WTC11 (cell line): Measurements from ENCODE around the gene NBAS. TPM values are rescaled to one million over a fixed set of nuclear protein-coding genes. Genes with fewer than 3 reads are reported as not detected.

Experiments
- ATAC-seq: fragments of 200-7000 bp; cut with Tn5 transposase; 2 replicates; pipeline ENCODE4 v1.10.0; 2021; ENCODE audit warnings: mild to moderate bottlenecking, moderate library complexity
- CTCF ChIA-PET: fragments of 300-600 bp; sonication (Branson Sonifier 250); formaldehyde crosslinking; loops from one replicate; lab custom pipeline; 2021; ENCODE audit warnings: antibody characterized with exemption; lab: Charles Lee
- POLR2A ChIA-PET: fragments of 350-600 bp; sonication (Branson Sonifier 250); formaldehyde crosslinking; loops from one replicate; lab custom pipeline; 2021; ENCODE audit warnings: antibody characterized with exemption; lab: Charles Lee
- DNase-seq: peaks from one replicate; pipeline ENCODE4 v3.0.0; 2021; ENCODE audit warnings: low spot score
- H3K27ac Mint-ChIP-seq: 2 replicates; pipeline ENCODE4 v1.8.0; 2021; ENCODE audit warnings: mixed read lengths
- H3K27me3 Mint-ChIP-seq: 2 replicates; pipeline ENCODE4 v1.8.0; 2021; ENCODE audit warnings: low read depth, mild to moderate bottlenecking, moderate library complexity, mixed read lengths
- H3K36me3 Mint-ChIP-seq: 2 replicates; pipeline ENCODE4 v1.8.0; 2021; ENCODE audit warnings: mixed read lengths
- H3K4me1 Mint-ChIP-seq: 2 replicates; pipeline ENCODE4 v1.8.0; 2022; ENCODE audit warnings: mixed read lengths
- H3K4me3 Mint-ChIP-seq: 2 replicates; pipeline ENCODE4 v1.8.0; 2021; ENCODE audit warnings: mild to moderate bottlenecking, moderate library complexity, mixed read lengths
- H3K9me3 Mint-ChIP-seq: 2 replicates; pipeline ENCODE4 v1.8.0; 2021; ENCODE audit warnings: mixed read lengths
- ATF1 ChIP-seq: sonication (generic); formaldehyde crosslinking; IDR thresholded peaks from 2 replicates; pipeline ENCODE4 v1.8.1; 2023; ENCODE audit warnings: mild to moderate bottlenecking, moderate library complexity, missing genetic modification reagents
- CBFB ChIP-seq: sonication (generic); formaldehyde crosslinking; IDR thresholded peaks from 2 replicates; pipeline ENCODE4 v1.8.1; 2022; ENCODE audit warnings: mild to moderate bottlenecking, low read depth, missing genetic modification reagents
- CREM ChIP-seq: sonication (generic); formaldehyde crosslinking; IDR thresholded peaks from 2 replicates; pipeline ENCODE4 v1.8.1; 2022; ENCODE audit warnings: mild to moderate bottlenecking, missing genetic modification reagents, moderate library complexity
- EMX1 ChIP-seq: fragments of 250-450 bp; sonication (Bioruptor Pico); IDR thresholded peaks from 2 replicates; pipeline ENCODE4 v1.8.0; 2021; ENCODE audit warnings: mild to moderate bottlenecking
- FOXP1 ChIP-seq: sonication (generic); formaldehyde crosslinking; IDR thresholded peaks from 2 replicates; pipeline ENCODE4 v1.8.0; 2022; ENCODE audit warnings: missing genetic modification reagents, mild to moderate bottlenecking, moderate library complexity, borderline replicate concordance
- NFYB ChIP-seq: sonication (generic); formaldehyde crosslinking; conservative IDR thresholded peaks from 2 replicates; pipeline ENCODE4 v1.8.0; 2022; ENCODE audit warnings: low read depth, missing genetic modification reagents
- NR3C1 ChIP-seq: sonication (generic); formaldehyde crosslinking; conservative IDR thresholded peaks from 2 replicates; pipeline ENCODE4 v1.8.1; 2023; ENCODE audit warnings: low read depth, mild to moderate bottlenecking, missing genetic modification reagents
- SMAD4 ChIP-seq: sonication (generic); formaldehyde crosslinking; IDR thresholded peaks from 2 replicates; pipeline ENCODE4 v1.8.0; 2022; ENCODE audit warnings: mild to moderate bottlenecking, missing genetic modification reagents
- SP1 ChIP-seq: sonication (generic); formaldehyde crosslinking; conservative IDR thresholded peaks from 2 replicates; pipeline ENCODE4 v1.8.1; 2022; ENCODE audit warnings: missing genetic modification reagents
- TEAD1 ChIP-seq: sonication (generic); formaldehyde crosslinking; IDR thresholded peaks from 2 replicates; pipeline ENCODE4 v1.8.0; 2022; ENCODE audit warnings: mild to moderate bottlenecking, missing genetic modification reagents
- TEAD4 ChIP-seq: sonication (generic); formaldehyde crosslinking; IDR thresholded peaks from 2 replicates; pipeline ENCODE4 v1.8.0; 2022; ENCODE audit warnings: mild to moderate bottlenecking, missing genetic modification reagents
- TP53 ChIP-seq: sonication (generic); formaldehyde crosslinking; IDR thresholded peaks from 2 replicates; pipeline ENCODE4 v1.8.1; 2023; ENCODE audit warnings: mild to moderate bottlenecking, missing genetic modification reagents
- ZNF396 ChIP-seq: fragments of 250-450 bp; sonication (Bioruptor Pico); IDR thresholded peaks from 2 replicates; pipeline ENCODE4 v1.8.0; 2021; ENCODE audit warnings: mild to moderate bottlenecking, moderate library complexity, borderline replicate concordance
- total RNA-seq: library from RNA; stranded (reverse); gene quantifications from 3 replicates; pipeline ENCODE4 v1.2.3, GENCODE V29; 2021
- TF ChIP-seq, protein P1 (sequence below): sonication (generic); formaldehyde crosslinking; IDR thresholded peaks from 2 replicates; pipeline ENCODE4 v1.8.1; 2022; ENCODE audit warnings: mild to moderate bottlenecking, moderate library complexity, missing genetic modification reagents
- TF ChIP-seq, protein P2 (sequence below): fragments of 250-450 bp; sonication (Bioruptor Pico); IDR thresholded peaks from 2 replicates; pipeline ENCODE4 v1.9.0; 2021; ENCODE audit warnings: mild to moderate bottlenecking, borderline replicate concordance
- TF ChIP-seq, protein P3 (sequence below): sonication (generic); formaldehyde crosslinking; IDR thresholded peaks from 2 replicates; pipeline ENCODE4 v1.8.1; 2022; ENCODE audit warnings: low read depth, mild to moderate bottlenecking, moderate library complexity, missing genetic modification reagents, borderline replicate concordance
- TF ChIP-seq, protein P4 (sequence below): sonication (generic); formaldehyde crosslinking; IDR thresholded peaks from 2 replicates; pipeline ENCODE4 v1.8.1; 2023; ENCODE audit warnings: mild to moderate bottlenecking, missing genetic modification reagents, moderate library complexity
- TF ChIP-seq, protein P5 (sequence below): sonication (generic); formaldehyde crosslinking; IDR thresholded peaks from 2 replicates; pipeline ENCODE4 v1.8.0; 2023; ENCODE audit warnings: missing genetic modification reagents, mild to moderate bottlenecking, borderline replicate concordance
- TF ChIP-seq, protein P6 (sequence below): sonication (generic); formaldehyde crosslinking; IDR thresholded peaks from 2 replicates; pipeline ENCODE4 v1.8.0; 2022; ENCODE audit warnings: mild to moderate bottlenecking, missing genetic modification reagents
- TF ChIP-seq, protein P7 (sequence below): sonication (generic); formaldehyde crosslinking; IDR thresholded peaks from 2 replicates; pipeline ENCODE4 v1.8.0; 2022; ENCODE audit warnings: mild to moderate bottlenecking, missing genetic modification reagents
- TF ChIP-seq, protein P8 (sequence below): sonication (generic); formaldehyde crosslinking; conservative IDR thresholded peaks from 2 replicates; pipeline ENCODE4 v1.8.1; 2022; ENCODE audit warnings: mild to moderate bottlenecking, missing genetic modification reagents

Gene NBAS
- total RNA-seq, 1 experiment from 2014 or later, result 32.3 TPM

DNA sequence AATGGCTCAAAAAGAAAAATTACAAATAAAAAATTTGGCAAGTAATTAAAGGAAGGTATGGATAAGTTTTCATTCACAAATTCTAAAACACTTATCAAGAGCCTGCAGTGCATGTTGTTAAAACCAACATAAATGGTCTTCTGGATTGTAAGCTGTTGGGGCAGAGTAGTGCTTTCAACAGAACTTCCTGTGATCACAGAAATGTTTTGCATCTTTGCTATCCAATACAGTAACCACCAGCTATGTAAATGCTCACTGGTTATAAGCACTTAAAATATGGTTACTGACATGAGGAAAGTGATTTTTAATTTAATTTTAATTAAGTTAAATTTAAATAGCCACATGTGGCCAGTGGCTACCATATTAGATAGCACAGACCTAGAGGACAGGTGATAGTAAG, 133.1 kb downstream of the NBAS start:
- TF ChIP-seq FOXP1 (CRISPR knock-in tag), result no peak
- TF ChIP-seq, protein P1, sequence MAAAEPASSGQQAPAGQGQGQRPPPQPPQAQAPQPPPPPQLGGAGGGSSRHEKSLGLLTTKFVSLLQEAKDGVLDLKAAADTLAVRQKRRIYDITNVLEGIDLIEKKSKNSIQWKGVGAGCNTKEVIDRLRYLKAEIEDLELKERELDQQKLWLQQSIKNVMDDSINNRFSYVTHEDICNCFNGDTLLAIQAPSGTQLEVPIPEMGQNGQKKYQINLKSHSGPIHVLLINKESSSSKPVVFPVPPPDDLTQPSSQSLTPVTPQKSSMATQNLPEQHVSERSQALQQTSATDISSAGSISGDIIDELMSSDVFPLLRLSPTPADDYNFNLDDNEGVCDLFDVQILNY (CRISPR knock-in tag), result no peak
- TF ChIP-seq, protein P2, sequence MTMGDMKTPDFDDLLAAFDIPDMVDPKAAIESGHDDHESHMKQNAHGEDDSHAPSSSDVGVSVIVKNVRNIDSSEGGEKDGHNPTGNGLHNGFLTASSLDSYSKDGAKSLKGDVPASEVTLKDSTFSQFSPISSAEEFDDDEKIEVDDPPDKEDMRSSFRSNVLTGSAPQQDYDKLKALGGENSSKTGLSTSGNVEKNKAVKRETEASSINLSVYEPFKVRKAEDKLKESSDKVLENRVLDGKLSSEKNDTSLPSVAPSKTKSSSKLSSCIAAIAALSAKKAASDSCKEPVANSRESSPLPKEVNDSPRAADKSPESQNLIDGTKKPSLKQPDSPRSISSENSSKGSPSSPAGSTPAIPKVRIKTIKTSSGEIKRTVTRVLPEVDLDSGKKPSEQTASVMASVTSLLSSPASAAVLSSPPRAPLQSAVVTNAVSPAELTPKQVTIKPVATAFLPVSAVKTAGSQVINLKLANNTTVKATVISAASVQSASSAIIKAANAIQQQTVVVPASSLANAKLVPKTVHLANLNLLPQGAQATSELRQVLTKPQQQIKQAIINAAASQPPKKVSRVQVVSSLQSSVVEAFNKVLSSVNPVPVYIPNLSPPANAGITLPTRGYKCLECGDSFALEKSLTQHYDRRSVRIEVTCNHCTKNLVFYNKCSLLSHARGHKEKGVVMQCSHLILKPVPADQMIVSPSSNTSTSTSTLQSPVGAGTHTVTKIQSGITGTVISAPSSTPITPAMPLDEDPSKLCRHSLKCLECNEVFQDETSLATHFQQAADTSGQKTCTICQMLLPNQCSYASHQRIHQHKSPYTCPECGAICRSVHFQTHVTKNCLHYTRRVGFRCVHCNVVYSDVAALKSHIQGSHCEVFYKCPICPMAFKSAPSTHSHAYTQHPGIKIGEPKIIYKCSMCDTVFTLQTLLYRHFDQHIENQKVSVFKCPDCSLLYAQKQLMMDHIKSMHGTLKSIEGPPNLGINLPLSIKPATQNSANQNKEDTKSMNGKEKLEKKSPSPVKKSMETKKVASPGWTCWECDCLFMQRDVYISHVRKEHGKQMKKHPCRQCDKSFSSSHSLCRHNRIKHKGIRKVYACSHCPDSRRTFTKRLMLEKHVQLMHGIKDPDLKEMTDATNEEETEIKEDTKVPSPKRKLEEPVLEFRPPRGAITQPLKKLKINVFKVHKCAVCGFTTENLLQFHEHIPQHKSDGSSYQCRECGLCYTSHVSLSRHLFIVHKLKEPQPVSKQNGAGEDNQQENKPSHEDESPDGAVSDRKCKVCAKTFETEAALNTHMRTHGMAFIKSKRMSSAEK (CRISPR knock-in tag), result no peak
- TF ChIP-seq TEAD1 (CRISPR knock-in tag), result no peak
- TF ChIP-seq CBFB, result no peak
- TF ChIP-seq NR3C1 (CRISPR knock-in tag), result no peak
- TF ChIP-seq, protein P3, sequence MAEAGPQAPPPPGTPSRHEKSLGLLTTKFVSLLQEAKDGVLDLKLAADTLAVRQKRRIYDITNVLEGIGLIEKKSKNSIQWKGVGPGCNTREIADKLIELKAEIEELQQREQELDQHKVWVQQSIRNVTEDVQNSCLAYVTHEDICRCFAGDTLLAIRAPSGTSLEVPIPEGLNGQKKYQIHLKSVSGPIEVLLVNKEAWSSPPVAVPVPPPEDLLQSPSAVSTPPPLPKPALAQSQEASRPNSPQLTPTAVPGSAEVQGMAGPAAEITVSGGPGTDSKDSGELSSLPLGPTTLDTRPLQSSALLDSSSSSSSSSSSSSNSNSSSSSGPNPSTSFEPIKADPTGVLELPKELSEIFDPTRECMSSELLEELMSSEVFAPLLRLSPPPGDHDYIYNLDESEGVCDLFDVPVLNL (CRISPR knock-in tag), result no peak
- no peak for TF ChIP-seq EMX1 (CRISPR knock-in tag)
- no peak for TF ChIP-seq CREM (CRISPR knock-in tag)
- no peak for TF ChIP-seq SP1 (CRISPR knock-in tag)
- no peak for TF ChIP-seq TP53 (CRISPR knock-in tag)
- TF ChIP-seq, protein P4, sequence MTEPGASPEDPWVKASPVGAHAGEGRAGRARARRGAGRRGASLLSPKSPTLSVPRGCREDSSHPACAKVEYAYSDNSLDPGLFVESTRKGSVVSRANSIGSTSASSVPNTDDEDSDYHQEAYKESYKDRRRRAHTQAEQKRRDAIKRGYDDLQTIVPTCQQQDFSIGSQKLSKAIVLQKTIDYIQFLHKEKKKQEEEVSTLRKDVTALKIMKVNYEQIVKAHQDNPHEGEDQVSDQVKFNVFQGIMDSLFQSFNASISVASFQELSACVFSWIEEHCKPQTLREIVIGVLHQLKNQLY (CRISPR knock-in tag), result no peak
- no peak for TF ChIP-seq ZNF396 (CRISPR knock-in tag)
- no peak overlapping the region for H3K4me3 Mint-ChIP-seq
- peaks cover 15% of the 10 kb centered on the region for H3K4me1 Mint-ChIP-seq
- no peak for ATAC-seq
- ChIA-PET CTCF (interaction anchor here (1.3 kb wide), 1 partner anchor 149 kb away, joined by 5 read pairs; no protein-coding TSS in a partner anchor), POLR2A (no interaction called here)
- no peaks in the 10 kb centered on the region for H3K9me3 Mint-ChIP-seq
- H3K27me3 Mint-ChIP-seq, result no peaks in the 10 kb centered on the region
- H3K27ac Mint-ChIP-seq, result no peak overlapping the region
- no peak for DNase-seq
- no peaks in the 10 kb centered on the region for H3K36me3 Mint-ChIP-seq

DNA sequence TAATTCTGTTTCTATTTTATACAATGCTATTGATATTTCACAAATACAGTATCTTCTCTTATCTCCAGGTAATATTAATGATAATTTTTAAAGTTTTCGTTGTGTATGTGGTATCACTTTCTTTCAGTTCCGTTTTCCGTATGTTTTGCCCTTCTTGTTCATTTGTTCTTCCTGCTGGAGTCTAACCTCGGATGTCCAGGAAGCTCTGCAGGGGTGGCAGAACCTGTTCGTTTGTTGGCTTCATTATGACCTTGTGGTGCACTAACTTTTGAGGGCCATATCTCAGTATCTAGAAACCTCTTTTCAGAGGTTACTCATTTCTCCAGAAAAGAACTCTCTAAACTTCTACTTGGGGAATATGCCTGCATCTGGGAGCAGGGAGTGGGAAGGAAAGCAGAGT, 134.5 kb downstream of the NBAS start:
- H3K27me3 Mint-ChIP-seq, result no peaks in the 10 kb centered on the region
- H3K4me1 Mint-ChIP-seq, result peaks cover 15% of the 10 kb centered on the region
- ChIA-PET CTCF (no interaction called here), POLR2A (no interaction called here)
- no peak for DNase-seq
- no peaks in the 10 kb centered on the region for H3K36me3 Mint-ChIP-seq
- H3K27ac Mint-ChIP-seq, result no peak overlapping the region
- ATAC-seq, result no peak
- no peak overlapping the region for H3K4me3 Mint-ChIP-seq
- H3K9me3 Mint-ChIP-seq, result no peaks in the 10 kb centered on the region
- TF ChIP-seq, protein P5, sequence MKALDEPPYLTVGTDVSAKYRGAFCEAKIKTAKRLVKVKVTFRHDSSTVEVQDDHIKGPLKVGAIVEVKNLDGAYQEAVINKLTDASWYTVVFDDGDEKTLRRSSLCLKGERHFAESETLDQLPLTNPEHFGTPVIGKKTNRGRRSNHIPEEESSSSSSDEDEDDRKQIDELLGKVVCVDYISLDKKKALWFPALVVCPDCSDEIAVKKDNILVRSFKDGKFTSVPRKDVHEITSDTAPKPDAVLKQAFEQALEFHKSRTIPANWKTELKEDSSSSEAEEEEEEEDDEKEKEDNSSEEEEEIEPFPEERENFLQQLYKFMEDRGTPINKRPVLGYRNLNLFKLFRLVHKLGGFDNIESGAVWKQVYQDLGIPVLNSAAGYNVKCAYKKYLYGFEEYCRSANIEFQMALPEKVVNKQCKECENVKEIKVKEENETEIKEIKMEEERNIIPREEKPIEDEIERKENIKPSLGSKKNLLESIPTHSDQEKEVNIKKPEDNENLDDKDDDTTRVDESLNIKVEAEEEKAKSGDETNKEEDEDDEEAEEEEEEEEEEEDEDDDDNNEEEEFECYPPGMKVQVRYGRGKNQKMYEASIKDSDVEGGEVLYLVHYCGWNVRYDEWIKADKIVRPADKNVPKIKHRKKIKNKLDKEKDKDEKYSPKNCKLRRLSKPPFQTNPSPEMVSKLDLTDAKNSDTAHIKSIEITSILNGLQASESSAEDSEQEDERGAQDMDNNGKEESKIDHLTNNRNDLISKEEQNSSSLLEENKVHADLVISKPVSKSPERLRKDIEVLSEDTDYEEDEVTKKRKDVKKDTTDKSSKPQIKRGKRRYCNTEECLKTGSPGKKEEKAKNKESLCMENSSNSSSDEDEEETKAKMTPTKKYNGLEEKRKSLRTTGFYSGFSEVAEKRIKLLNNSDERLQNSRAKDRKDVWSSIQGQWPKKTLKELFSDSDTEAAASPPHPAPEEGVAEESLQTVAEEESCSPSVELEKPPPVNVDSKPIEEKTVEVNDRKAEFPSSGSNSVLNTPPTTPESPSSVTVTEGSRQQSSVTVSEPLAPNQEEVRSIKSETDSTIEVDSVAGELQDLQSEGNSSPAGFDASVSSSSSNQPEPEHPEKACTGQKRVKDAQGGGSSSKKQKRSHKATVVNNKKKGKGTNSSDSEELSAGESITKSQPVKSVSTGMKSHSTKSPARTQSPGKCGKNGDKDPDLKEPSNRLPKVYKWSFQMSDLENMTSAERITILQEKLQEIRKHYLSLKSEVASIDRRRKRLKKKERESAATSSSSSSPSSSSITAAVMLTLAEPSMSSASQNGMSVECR, result no peak
- TF ChIP-seq TEAD4 (no peak), FOXP1 (CRISPR knock-in tag) (no peak), SMAD4 (CRISPR knock-in tag) (no peak), CBFB (no peak), ATF1 (no peak), NFYB (CRISPR knock-in tag) (no peak)
- TF ChIP-seq, protein P6, sequence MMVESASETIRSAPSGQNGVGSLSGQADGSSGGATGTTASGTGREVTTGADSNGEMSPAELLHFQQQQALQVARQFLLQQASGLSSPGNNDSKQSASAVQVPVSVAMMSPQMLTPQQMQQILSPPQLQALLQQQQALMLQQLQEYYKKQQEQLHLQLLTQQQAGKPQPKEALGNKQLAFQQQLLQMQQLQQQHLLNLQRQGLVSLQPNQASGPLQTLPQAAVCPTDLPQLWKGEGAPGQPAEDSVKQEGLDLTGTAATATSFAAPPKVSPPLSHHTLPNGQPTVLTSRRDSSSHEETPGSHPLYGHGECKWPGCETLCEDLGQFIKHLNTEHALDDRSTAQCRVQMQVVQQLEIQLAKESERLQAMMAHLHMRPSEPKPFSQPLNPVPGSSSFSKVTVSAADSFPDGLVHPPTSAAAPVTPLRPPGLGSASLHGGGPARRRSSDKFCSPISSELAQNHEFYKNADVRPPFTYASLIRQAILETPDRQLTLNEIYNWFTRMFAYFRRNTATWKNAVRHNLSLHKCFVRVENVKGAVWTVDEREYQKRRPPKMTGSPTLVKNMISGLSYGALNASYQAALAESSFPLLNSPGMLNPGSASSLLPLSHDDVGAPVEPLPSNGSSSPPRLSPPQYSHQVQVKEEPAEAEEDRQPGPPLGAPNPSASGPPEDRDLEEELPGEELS, result no peak
- TF ChIP-seq, protein P7, sequence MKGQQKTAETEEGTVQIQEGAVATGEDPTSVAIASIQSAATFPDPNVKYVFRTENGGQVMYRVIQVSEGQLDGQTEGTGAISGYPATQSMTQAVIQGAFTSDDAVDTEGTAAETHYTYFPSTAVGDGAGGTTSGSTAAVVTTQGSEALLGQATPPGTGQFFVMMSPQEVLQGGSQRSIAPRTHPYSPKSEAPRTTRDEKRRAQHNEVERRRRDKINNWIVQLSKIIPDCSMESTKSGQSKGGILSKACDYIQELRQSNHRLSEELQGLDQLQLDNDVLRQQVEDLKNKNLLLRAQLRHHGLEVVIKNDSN (CRISPR knock-in tag), result no peak
- TF ChIP-seq, protein P8, sequence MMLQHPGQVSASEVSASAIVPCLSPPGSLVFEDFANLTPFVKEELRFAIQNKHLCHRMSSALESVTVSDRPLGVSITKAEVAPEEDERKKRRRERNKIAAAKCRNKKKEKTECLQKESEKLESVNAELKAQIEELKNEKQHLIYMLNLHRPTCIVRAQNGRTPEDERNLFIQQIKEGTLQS (CRISPR knock-in tag), result no peak
